SU-DHL-6 (cell line): ENCODE results near the gene UEVLD.

Source experiments
- H2AFZ ChIP-seq: fragments of 200-600 bp; sonication (generic); 2 replicates; pipeline ENCODE4 v1.6.1; 2014; ENCODE audit warnings: low read depth, mild to moderate bottlenecking, moderate library complexity, mixed read lengths, antibody characterized with exemption, low read length; ENCODE audit not compliant: severe bottlenecking
- H3F3A ChIP-seq: fragments of 200-600 bp; shearing (Covaris generic); 2 replicates; pipeline ENCODE4 v1.6.0; 2016; ENCODE audit warnings: antibody characterized with exemption, mild to moderate bottlenecking; ENCODE audit not compliant: insufficient read depth
- H3K27ac ChIP-seq: fragments of 200-600 bp; sonication (generic); 2 replicates; pipeline ENCODE4 v1.5.1; 2016; ENCODE audit warnings: low read depth, mild to moderate bottlenecking, low read length, moderate library complexity, mixed read lengths
- H3K27me3 ChIP-seq: fragments of 200-600 bp; sonication (generic), shearing (Covaris generic); 2 replicates; pipeline ENCODE4 v1.6.0; 2014; ENCODE audit warnings: mild to moderate bottlenecking, low read length
- H3K36me3 ChIP-seq: fragments of 200-600 bp; sonication (generic); 2 replicates; pipeline ENCODE4 v1.6.1; 2014; ENCODE audit warnings: mild to moderate bottlenecking, low read length, mixed read lengths
- H3K4me2 ChIP-seq: fragments of 300-600, 200-600 bp; shearing (Covaris generic), sonication (generic); 2 replicates; pipeline ENCODE4 v1.6.0; 2014; ENCODE audit warnings: low read length, low read depth, mild to moderate bottlenecking; ENCODE audit not compliant: poor library complexity, severe bottlenecking
- H3K4me3 ChIP-seq: fragments of 200-600 bp; sonication (generic); 2 replicates; pipeline ENCODE4 v1.5.1; 2014; ENCODE audit warnings: antibody characterized with exemption, low read length, mild to moderate bottlenecking, mixed read lengths; ENCODE audit not compliant: insufficient read depth, poor library complexity, severe bottlenecking
- H3K79me2 ChIP-seq: fragments of 200-600 bp; sonication (generic); 2 replicates; pipeline ENCODE4 v1.6.1; 2014; ENCODE audit warnings: mild to moderate bottlenecking, low read length, moderate library complexity; ENCODE audit not compliant: insufficient read depth
- H3K9ac ChIP-seq: fragments of 200-600 bp; sonication (generic); 2 replicates; pipeline ENCODE4 v1.7.0; 2014; ENCODE audit warnings: mild to moderate bottlenecking, low read length
- H3K9me2 ChIP-seq: fragments of 200-600 bp; sonication (generic); replicated peaks from 2 replicates; pipeline ENCODE4 v1.6.1; 2014; ENCODE audit warnings: low read length; ENCODE audit not compliant: insufficient read depth
- H3K9me3 ChIP-seq: fragments of 200-600 bp; sonication (generic); 2 replicates; pipeline ENCODE4 v1.6.1; 2014; ENCODE audit warnings: low read length, mixed read lengths; ENCODE audit not compliant: insufficient read depth
- H4K20me1 ChIP-seq: fragments of 200-600 bp; sonication (generic); 2 replicates; pipeline ENCODE4 v1.6.1; 2014; ENCODE audit warnings: low read depth, mild to moderate bottlenecking, antibody characterized with exemption, low read length, moderate library complexity, mixed read lengths
- EZH2phosphoT487 ChIP-seq: fragments of 200-600 bp; sonication (generic), shearing (Covaris generic); conservative IDR thresholded peaks from 2 replicates; pipeline ENCODE4 v1.6.1; 2018; ENCODE audit warnings: mild to moderate bottlenecking, antibody characterized with exemption, low read length, moderate library complexity, mixed read lengths
- TF ChIP-seq, protein P1 (sequence below): fragments of 200-600 bp; sonication (generic); IDR thresholded peaks from one replicate; pipeline ENCODE4 v1.5.1; 2017; ENCODE audit warnings: antibody characterized with exemption, mild to moderate bottlenecking, low read length, moderate library complexity; ENCODE audit not compliant: insufficient read depth, poor library complexity, severe bottlenecking

The UEVLD gene

DNA sequence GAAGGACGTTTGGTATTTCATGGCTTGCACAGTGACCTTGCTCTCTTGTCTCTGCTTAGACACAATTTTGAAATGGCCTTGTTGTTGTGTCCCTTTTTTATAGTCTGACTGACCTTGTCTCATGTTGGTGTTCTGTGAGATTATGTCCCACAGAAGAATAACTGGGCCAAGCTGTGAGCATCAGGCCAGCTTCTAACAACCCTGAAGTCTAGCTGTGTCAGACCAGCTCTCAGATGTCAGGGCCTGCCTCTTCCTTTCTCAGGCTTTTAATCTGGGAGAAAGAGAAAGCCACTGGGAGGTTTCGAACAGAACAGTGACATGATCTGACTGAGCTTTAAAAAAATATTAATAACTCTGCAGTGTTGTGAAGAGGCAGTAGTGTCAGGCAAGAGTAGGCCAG is 2.0 kb upstream of the UEVLD start:
- Histone ChIP-seq H3K79me2 (no peaks in the 10 kb centered on the region), H3K9me2 (no peaks in the 10 kb centered on the region), H2AFZ (no peak overlapping the region), H3K27me3 (no peaks in the 10 kb centered on the region), H3K9me3 (no peaks in the 10 kb centered on the region), H3F3A (0 out of 2 replicates have a peak, but pooled peaks cover 11% of the 10 kb centered on the region), H3K36me3 (no peaks in the 10 kb centered on the region), H4K20me1 (no peaks in the 10 kb centered on the region), H3K9ac (no peak overlapping the region), H3K4me2 (no peak overlapping the region), H3K4me3 (no peak overlapping the region), H3K27ac (no peak overlapping the region)
- TF ChIP-seq, protein P1, sequence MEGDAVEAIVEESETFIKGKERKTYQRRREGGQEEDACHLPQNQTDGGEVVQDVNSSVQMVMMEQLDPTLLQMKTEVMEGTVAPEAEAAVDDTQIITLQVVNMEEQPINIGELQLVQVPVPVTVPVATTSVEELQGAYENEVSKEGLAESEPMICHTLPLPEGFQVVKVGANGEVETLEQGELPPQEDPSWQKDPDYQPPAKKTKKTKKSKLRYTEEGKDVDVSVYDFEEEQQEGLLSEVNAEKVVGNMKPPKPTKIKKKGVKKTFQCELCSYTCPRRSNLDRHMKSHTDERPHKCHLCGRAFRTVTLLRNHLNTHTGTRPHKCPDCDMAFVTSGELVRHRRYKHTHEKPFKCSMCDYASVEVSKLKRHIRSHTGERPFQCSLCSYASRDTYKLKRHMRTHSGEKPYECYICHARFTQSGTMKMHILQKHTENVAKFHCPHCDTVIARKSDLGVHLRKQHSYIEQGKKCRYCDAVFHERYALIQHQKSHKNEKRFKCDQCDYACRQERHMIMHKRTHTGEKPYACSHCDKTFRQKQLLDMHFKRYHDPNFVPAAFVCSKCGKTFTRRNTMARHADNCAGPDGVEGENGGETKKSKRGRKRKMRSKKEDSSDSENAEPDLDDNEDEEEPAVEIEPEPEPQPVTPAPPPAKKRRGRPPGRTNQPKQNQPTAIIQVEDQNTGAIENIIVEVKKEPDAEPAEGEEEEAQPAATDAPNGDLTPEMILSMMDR = no peak
- no peak for TF ChIP-seq EZH2phosphoT487

DNA sequence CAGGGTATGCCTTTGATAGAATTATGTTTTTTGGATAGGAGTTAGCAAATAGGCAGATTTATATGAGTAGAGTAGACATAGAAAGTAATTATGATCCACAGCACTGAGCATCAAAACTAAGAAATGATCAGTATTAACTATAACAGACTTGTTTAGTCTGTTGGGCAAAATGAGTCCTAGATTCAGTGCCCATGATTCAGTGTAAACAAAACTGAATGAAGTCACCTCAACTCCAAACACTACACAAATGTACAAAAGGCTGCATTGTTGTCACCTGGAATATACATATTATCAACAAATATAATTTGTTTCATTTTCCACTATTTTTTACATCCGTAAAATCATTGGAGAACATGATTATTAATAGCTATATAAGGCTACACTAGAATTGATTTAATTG is 6.7 kb downstream of the UEVLD start:
- no peak overlapping the region for H2AFZ ChIP-seq
- H3K27me3 ChIP-seq = no peaks in the 10 kb centered on the region
- H3K4me3 ChIP-seq = no peak overlapping the region
- no peak for TF ChIP-seq EZH2phosphoT487
- TF ChIP-seq, protein P1 = no peak
- H3F3A ChIP-seq = no peaks in the 10 kb centered on the region
- no peak overlapping the region for H3K9ac ChIP-seq
- H3K79me2 ChIP-seq = no peaks in the 10 kb centered on the region
- no peak overlapping the region for H3K27ac ChIP-seq
- H3K4me2 ChIP-seq = no peak overlapping the region
- H3K36me3 ChIP-seq = no peaks in the 10 kb centered on the region
- no peaks in the 10 kb centered on the region for H4K20me1 ChIP-seq
- no peaks in the 10 kb centered on the region for H3K9me2 ChIP-seq
- H3K9me3 ChIP-seq = no peaks in the 10 kb centered on the region

DNA sequence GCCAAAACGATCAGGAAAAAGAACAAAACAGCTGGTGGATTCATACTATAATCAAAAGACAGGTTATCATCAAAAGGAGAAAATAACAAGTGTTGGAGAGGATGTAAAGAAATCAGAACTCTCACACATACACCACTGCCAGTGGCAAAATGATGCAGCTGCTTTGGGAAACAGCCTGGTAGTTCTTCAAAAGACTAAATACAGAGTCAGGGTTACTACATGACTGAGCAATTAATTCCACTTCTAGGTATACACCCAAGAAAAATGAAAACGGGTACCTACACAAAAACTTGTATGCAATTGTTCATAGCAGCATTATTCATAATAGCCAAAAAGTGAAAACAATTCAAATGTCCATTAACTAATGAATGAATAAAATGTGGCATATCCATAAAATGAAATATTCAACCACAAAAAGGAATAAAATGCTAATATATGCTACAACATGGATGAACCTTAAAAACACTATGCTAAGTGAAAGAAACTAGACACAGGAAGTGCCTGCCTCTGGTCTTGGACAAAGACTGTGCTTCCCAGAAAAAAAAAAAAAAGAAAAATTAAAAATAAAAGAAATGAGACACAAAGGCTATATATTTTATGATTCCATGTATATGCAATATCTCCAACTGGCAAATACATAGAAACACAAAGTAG is 8.3 kb downstream of the UEVLD start:
- Histone ChIP-seq H3K27me3 (no peaks in the 10 kb centered on the region), H4K20me1 (no peaks in the 10 kb centered on the region), H2AFZ (no peak overlapping the region), H3K9me2 (no peaks in the 10 kb centered on the region), H3K9ac (no peak overlapping the region), H3K9me3 (no peaks in the 10 kb centered on the region), H3K4me3 (no peak overlapping the region), H3K36me3 (no peaks in the 10 kb centered on the region), H3K4me2 (no peak overlapping the region), H3K79me2 (no peaks in the 10 kb centered on the region), H3K27ac (no peak overlapping the region), H3F3A (no peaks in the 10 kb centered on the region)
- TF ChIP-seq EZH2phosphoT487 = no peak
- TF ChIP-seq, protein P1 = no peak
